Measurements from ENCODE around the gene TRIM33.
"Not testable (repeated sequence)": the region's sequence is repeated elsewhere in the genome, so short reads cannot be mapped to it uniquely, and the experiment has no call there.

TRIM33 gene

GRCh38 chr1:114509596-114510273 lies 1.3 kb downstream of the TRIM33 start:
- no peak for DNase-seq

GRCh38 chr1:114508386-114508898 lies 2.6 kb downstream of the TRIM33 start:
- no peak for DNase-seq

DNA sequence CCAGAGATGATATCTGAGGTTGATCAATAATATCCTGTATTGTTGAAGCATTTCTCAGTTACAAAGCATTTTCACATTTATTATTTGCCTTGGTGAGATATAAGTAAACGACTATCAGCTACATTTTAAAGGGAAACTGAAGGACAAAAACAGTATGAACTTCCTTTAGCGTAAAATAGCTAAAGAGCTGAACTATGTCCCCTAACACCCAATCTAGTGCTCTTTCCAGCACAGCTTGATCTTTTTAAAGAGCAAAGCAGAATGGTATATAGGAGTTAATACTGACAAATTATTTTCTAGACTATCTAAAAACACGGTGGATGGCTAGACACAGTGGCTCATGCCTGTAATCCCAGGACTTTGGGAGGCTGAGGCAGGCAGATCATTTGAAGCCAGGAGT lies 3.5 kb downstream of the TRIM33 start:
- no peak for DNase-seq

- DNase-seq, result no peak
These were observed 5.8 kb downstream of the TRIM33 start for GRCh38 chr1:114505148-114505561.

- no peak for DNase-seq
These were observed 7.0 kb downstream of the TRIM33 start for GRCh38 chr1:114503916-114504422.

DNA sequence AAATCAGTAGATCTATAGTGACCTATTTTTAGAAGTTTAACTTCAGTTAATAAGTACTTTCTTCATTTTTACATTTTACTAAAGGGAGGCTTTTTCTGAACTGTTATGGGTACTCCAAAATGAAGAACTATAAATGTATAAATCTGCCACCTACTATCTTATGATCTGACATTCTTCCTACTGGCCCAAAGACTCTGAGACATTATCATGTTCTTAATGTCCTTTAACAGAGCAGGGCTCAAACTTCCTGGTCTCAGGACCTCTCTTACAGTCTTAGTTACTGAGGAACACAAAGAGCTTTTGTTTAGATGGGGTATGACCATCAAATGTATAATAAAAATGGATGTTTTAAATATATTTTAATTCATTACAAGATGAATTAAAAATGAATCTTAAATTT lies 8.9 kb downstream of the TRIM33 start:
- DNase-seq, result no peak

- no peak for DNase-seq
These were observed 11.5 kb downstream of the TRIM33 start for GRCh38 chr1:114499478-114499877.

DNA sequence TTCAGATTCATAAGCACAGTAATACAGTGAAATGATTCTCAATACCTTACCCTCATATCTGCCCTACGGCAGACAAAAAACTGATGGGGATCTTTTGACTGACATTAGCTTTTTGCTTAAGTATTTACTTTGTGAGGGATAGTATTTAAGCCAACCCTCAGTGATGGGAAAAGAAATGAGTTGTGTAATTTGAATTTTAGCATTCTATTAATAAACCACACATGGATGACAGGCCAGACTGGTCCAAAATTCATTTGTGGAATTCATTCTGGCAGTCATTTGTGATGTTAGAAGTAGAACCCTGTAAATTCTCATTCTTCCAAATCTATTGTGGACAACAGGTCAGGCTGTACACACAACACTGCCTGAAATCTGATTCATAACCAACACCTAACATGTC lies 14.9 kb downstream of the TRIM33 start:
- no peak for DNase-seq

GRCh38 chr1:114495486-114495885 lies 15.5 kb downstream of the TRIM33 start:
- DNase-seq, result no peak

GRCh38 chr1:114492978-114493377 lies 18.0 kb downstream of the TRIM33 start:
- no peak for DNase-seq

DNA sequence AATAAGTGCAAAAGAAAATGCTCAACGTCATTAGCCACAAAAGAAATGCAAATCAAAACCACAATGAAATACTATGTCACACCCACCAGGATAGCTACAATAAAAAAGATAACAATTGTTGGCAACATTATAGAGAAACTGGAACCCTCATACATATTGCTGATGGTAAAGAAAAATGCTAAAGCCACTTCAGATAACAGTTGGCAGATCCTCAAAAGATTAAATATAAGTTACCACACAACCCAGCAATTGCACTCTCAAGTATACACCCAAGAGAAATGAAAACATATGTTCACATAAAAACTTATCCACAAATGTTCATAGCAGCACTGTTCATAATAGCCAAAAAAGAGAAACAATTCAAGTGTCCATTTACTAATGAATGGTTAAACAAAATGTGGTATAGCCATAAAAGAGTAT lies 20.7 kb downstream of the TRIM33 start:
- DNase-seq, result no peak

- no peak for DNase-seq
These were observed 22.3 kb downstream of the TRIM33 start for GRCh38 chr1:114488739-114489138.

DNA sequence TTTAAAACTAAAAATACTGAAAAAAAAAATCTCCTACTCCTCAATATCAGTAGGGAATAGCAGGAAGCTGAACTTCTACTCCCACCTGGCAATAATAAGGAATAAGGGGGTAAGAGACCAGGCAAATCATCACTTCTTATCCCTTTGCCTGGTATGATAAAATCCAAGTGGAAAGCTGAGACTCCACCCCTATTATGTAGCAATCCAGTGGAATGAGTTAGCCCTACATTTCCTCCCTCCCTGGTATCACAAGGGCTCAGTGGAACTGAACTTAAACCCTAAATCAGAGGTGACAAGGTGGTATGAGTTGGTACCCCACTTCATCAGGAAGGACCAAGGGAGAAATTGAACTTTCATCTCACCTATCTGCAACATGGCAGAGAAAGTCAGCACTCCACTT lies 25.7 kb downstream of the TRIM33 start:
- no peak for DNase-seq

DNA sequence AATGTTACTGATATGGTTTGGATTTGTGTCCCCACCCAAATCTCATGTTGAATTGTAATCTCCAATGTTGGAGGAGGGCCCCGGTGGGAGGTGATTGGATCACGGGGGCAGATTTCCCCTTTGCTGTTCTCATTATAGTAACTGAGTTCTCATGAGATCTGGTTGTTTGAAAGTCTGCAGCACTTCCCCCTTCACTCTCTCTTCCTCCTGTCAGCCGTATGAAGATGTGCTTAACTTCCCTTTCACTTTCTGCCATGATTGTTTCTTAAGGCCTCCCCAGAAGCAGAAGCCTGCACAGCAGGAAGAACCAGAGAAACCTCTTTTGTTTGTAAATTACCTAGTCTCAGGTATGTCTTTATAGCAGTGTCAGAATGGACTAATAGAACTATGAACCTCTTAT lies 28.4 kb downstream of the TRIM33 start:
- no peak for DNase-seq

DNA sequence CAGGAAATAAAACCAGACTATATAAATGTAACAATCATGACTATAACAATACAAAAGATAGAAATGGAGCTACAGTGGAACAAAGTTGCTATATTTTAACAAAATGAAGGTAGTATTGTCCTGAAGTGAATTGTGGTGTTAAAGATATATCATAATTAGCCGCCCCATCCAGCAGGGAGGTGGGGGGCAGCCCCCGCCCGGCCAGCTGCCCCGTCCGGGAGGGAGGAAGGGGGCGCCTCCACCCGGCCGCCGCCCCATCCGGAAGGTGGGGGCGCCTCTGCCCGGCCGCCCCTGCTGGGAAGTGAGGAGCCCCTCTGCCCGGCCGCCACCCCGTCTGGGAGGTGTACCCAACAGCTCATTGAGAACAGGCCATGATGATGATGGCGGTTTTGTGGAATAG lies 31.4 kb downstream of the TRIM33 start:
- not testable (repeated sequence) for DNase-seq

- no peak for DNase-seq
These were observed 31.9 kb downstream of the TRIM33 start for GRCh38 chr1:114479134-114479533.

DNA sequence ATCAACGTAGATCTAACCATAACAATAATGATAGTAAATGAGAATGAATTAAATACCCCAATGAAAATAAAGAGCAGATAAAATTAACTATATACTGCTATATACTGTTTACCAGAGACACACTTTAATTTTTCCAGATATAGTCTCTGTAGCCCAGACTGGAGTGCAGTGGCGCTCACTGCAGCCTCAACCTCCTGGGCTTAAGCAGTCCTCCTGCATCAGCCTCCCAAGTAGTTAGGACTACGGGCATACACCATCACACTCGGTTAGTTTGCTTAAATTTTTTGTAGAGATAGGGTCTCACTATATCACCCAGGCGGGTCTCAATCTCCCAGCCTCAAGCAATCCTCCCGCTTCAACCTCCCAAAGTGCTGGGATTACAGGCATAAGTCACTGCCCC lies 37.2 kb downstream of the TRIM33 start:
- DNase-seq, result no peak

GRCh38 chr1:114472408-114472807 lies 38.6 kb downstream of the TRIM33 start:
- no peak for DNase-seq

DNA sequence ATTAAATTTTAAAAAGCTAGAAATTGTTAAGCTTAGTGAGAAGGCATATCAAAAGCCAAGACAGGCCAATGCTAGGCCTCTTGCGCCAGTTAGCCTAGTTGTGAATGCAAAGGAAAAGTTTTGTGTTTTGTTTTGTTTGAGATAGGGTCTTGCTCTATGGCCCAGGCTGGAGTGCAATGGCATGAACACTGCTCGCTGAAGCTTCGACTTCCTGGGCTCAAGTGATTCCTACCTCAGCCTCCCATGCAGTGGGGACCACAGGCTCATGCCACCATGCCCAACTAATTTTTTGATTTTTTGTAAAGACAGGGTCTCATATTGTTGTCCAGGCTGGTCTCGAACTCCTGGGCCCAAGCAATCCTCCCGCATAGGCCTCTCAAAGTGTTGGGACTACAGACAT lies 40.3 kb downstream of the TRIM33 start:
- DNase-seq, result no peak

GRCh38 chr1:114468710-114469468 lies 42.1 kb downstream of the TRIM33 start:
- DNase-seq, result no peak

DNA sequence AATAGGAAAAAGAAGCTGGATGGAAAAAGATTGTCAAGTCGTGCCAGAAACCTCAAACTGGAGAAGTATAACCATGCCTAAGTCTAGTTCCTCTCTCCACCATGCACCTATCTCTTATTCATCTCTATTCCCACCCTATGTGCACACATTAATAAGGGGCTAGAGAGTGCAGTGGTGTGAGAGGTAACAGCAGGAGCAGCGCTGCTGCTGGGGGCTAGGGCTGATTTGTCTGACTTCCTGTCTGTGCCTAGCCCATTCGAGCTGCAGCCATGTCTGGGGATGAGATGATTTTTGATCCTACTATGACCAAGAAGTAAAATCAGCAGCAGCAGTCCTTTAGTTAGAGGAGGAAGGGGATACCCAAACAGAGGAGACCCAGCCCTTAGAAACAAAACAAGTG lies 43.0 kb downstream of the TRIM33 start:
- DNase-seq, result no peak

GRCh38 chr1:114467491-114467890 lies 43.5 kb downstream of the TRIM33 start:
- no peak for DNase-seq

- DNase-seq, result no peak
These were observed 44.5 kb downstream of the TRIM33 start for GRCh38 chr1:114466334-114467014.

DNA sequence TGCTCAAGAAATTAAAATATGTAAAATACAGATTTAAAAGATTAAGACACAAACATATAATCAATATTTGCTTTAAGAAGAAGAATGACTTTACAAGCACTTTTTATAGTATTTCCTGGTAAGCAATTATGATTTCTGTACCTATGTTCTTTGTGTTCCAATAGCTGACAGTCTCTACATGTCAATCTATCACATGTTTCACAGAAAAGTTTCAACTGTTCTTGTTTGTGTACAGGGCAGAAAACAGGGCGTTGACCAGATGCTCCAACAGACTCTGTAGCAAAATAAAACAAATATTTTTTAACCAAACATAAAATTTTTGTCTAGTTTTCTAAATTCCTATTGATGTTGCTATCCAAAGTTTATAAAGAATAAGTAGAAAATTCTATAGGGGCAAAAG lies 48.0 kb downstream of the TRIM33 start:
- DNase-seq, result no peak
